ENCODE results near the gene VCPKMT.

- TF ChIP-seq POLR2A (IDR thresholded peaks at IDR 0.05; ENCODE audit: low read depth, low read length) = no peak
- TF ChIP-seq POLR2AphosphoS5 (IDR thresholded peaks at IDR 0.05; ENCODE audit: low read depth, low read length) = no peak
These were observed 22.9 kb downstream of the VCPKMT start for GRCh38 chr14:50093496-50093895.

Data from GM12892 (cell line).